Measurements from ENCODE around the gene ATP6AP2. TPM values are rescaled to one million over a fixed set of nuclear protein-coding genes. Genes with fewer than 3 reads are reported as not detected.

The ATP6AP2 gene
- total RNA-seq, 1 donor from 2014 or later = 79.8 TPM

DNA sequence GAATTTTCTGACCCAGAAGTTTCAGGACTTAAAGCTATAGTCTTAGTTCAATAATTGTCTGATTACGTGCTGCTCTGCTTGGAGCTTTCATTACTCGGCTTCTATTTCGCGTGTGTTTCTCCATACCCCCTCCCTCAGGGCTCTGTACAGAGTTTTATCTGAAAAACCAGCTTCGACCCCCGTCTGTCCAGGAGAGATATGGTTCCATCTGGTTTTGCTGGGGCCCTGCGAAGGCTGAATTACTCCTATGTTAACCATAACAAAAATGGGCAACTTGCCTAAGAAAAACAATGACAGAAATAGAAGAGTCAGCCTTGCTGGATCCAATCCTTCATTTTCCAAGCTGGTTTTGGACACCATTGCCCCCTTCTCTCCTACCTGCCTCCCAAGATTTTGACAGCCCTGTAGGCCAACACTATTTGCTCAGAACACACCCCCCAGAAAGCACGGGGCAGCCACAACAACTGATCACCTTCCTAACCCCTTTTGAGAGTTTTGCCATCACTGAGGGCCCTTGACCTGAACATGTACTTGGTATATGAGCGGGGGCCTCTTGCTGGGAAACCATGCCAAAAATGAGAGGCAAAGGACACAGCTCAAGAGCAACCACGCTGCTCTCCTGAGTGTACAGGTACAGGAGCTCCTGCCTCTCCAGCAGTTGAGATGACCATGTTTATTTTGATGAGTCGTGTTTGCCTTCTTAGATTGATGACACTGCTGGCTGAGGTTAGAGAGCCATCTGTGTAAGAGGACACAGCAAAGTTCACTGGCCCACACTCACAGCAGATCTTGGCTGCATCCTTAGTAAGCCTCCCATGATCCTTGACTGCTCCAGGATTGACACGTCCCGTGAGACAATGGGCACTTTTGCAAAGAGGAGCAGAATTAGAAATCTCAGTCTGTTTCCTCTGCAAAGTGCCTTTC, 36.2 kb upstream of the ATP6AP2 start:
- DNase-seq (ENCODE audit: low spot score, unreplicated experiment) = no peak
- Mint-ChIP-seq H3K27me3 (peaks cover 2% of the 10 kb centered on the region), H3K4me1 (ENCODE audit: low read depth) (peaks cover 10% of the 10 kb centered on the region), H3K36me3 (ENCODE audit: insufficient read depth) (no peaks in the 10 kb centered on the region), H3K27ac (peak overlapping the region; percentile 95), H3K9me3 (ENCODE audit: low read depth) (peaks cover 15% of the 10 kb centered on the region), H3K4me3 (ENCODE audit: low read depth) (peak overlapping the region; percentile 35)
- TF ChIP-seq, protein P1, sequence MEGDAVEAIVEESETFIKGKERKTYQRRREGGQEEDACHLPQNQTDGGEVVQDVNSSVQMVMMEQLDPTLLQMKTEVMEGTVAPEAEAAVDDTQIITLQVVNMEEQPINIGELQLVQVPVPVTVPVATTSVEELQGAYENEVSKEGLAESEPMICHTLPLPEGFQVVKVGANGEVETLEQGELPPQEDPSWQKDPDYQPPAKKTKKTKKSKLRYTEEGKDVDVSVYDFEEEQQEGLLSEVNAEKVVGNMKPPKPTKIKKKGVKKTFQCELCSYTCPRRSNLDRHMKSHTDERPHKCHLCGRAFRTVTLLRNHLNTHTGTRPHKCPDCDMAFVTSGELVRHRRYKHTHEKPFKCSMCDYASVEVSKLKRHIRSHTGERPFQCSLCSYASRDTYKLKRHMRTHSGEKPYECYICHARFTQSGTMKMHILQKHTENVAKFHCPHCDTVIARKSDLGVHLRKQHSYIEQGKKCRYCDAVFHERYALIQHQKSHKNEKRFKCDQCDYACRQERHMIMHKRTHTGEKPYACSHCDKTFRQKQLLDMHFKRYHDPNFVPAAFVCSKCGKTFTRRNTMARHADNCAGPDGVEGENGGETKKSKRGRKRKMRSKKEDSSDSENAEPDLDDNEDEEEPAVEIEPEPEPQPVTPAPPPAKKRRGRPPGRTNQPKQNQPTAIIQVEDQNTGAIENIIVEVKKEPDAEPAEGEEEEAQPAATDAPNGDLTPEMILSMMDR (IDR thresholded peaks at IDR 0.05; ENCODE audit: unreplicated experiment) = no peak

DNA sequence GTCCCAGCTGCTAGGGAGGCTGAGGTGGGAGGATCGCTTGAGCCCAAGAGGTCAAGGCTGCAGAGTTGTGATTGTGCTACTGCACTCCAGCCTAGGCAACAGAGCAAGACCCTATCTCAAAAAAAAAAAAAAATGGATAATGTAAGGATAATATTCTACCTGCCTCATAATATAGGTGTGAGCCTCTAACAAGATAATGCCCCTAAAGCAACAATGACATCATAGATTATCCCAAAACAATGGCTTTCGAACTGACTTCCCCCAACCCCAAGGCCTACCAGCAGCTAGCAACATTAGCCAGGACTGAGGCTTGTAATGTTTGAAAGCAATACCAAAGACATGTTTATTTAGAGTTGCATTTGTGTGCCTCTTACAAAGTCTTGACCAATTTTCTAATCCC, 33.9 kb upstream of the ATP6AP2 start:
- TF ChIP-seq, protein P1 (IDR thresholded peaks at IDR 0.05; ENCODE audit: unreplicated experiment) = no peak
- Mint-ChIP-seq H3K27ac (no peak overlapping the region), H3K27me3 (no peaks in the 10 kb centered on the region), H3K36me3 (ENCODE audit: insufficient read depth) (no peaks in the 10 kb centered on the region), H3K4me3 (ENCODE audit: low read depth) (no peak overlapping the region), H3K4me1 (ENCODE audit: low read depth) (peaks cover 10% of the 10 kb centered on the region), H3K9me3 (ENCODE audit: low read depth) (peaks cover 11% of the 10 kb centered on the region)
- DNase-seq (ENCODE audit: low spot score, unreplicated experiment) = no peak

DNA sequence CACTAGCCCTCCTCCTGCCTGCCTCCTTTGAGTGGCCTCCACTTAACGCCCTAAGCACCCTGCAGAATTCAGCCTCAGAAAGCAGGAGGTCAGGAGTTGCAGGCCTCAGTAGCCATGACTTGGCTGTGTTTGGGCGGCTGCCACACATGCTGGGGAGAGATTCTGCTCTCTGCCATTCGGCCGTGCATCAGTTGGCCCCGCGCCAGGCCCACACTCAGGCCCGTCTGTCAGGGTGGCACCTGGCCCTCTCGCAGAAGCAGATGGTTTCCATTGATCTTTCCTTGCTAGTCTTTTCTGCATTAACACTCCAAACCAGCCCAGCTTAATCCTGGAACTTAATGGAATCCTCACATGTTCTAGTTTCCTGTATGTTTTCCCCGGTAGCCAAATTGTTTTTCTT, 30.7 kb upstream of the ATP6AP2 start:
- no peak overlapping the region for H3K27ac Mint-ChIP-seq
- H3K9me3 Mint-ChIP-seq (ENCODE audit: low read depth) = peaks cover 11% of the 10 kb centered on the region
- H3K27me3 Mint-ChIP-seq = no peaks in the 10 kb centered on the region
- TF ChIP-seq, protein P1 (IDR thresholded peaks at IDR 0.05; ENCODE audit: unreplicated experiment) = no peak
- H3K4me1 Mint-ChIP-seq (ENCODE audit: low read depth) = peaks cover 2% of the 10 kb centered on the region
- no peak overlapping the region for H3K4me3 Mint-ChIP-seq (ENCODE audit: low read depth)
- DNase-seq (ENCODE audit: low spot score, unreplicated experiment) = no peak
- H3K36me3 Mint-ChIP-seq (ENCODE audit: insufficient read depth) = no peaks in the 10 kb centered on the region

DNA sequence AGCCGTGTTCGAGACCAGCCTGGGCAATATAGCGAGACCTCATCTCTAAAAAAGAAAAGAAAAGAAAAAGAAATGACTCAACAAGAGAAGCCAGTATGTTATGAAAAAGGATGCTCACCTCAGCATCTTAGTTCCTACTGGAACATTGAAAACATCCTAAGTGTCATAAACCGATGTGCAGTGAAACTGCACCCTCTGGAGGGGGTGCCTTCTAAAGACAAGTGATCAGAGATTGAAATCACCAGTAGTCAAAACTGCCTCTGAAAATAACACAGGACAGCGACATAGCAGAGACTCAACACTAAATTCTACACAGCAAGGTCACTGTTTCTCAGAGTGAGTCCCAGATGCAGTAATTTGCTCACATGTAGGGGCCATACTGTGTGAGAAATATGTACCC, 28.0 kb upstream of the ATP6AP2 start:
- no peak for DNase-seq (ENCODE audit: low spot score, unreplicated experiment)
- Mint-ChIP-seq H3K36me3 (ENCODE audit: insufficient read depth) (no peaks in the 10 kb centered on the region), H3K4me1 (ENCODE audit: low read depth) (peaks cover 3% of the 10 kb centered on the region), H3K27ac (no peak overlapping the region), H3K27me3 (no peaks in the 10 kb centered on the region), H3K9me3 (ENCODE audit: low read depth) (peaks cover 7% of the 10 kb centered on the region), H3K4me3 (ENCODE audit: low read depth) (no peak overlapping the region)
- TF ChIP-seq, protein P1 (IDR thresholded peaks at IDR 0.05; ENCODE audit: unreplicated experiment) = no peak

DNA sequence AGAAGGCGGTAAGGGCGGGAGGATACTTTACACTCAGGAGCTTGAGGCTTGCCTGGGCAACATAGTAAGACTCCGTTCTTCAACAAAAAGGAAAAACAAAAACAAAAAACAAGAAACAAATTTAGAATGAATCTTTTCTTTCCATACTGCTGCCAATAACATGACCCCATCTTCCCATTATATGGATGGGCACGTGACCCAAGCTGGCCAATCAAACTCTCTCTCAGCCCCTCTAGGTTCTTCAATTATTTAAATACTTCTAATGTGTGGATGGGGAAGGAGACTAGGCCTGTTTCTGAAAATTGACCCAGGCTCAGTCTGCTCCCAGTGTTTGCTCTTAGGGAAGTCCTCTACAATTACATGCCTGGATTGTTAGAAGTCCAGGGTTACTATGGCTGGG, 22.2 kb upstream of the ATP6AP2 start:
- Mint-ChIP-seq H3K4me3 (ENCODE audit: low read depth) (no peak overlapping the region), H3K4me1 (ENCODE audit: low read depth) (peaks cover 3% of the 10 kb centered on the region), H3K27me3 (no peaks in the 10 kb centered on the region), H3K9me3 (ENCODE audit: low read depth) (no peaks in the 10 kb centered on the region), H3K36me3 (ENCODE audit: insufficient read depth) (no peaks in the 10 kb centered on the region), H3K27ac (no peak overlapping the region)
- no peak for DNase-seq (ENCODE audit: low spot score, unreplicated experiment)
- TF ChIP-seq, protein P1 (IDR thresholded peaks at IDR 0.05; ENCODE audit: unreplicated experiment) = no peak

Data from progenitor cell of endocrine pancreas (in vitro differentiated cells).